ENCODE data around the gene UBA1. TPM values are rescaled to one million over a fixed set of nuclear protein-coding genes. Genes with fewer than 3 reads are reported as not detected.

UBA1 gene
- total RNA-seq, 2 donors from 2014 or later, result 185 to 286 TPM

DNA sequence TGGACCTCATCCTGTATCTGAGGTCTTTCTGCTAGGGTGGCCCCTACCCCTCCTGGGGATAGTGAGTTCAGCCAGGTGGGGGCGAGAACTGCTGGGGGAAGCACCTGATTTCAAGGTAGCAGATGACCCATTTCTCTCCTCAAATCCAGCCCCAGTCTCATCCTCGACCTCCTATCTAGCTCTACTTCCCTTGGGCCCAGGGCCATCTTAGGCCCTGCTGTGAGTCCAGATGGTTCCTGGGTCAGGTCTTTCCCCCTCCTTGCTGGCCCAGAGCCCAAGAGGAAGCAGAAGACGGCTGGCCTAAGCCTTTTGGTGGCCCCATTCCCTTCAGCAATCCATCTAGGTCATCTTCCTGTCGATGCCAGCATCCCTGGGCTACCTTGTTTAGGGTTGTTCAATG is 28.1 kb downstream of the UBA1 start:
- 83% methylated on average over 1 of the region's 4 CpGs for WGBS
- no peak for DNase-seq (ENCODE audit: low spot score)
- H3K27me3 ChIP-seq (replicated peaks; ENCODE audit: insufficient read depth), result no peaks in the 10 kb centered on the region
- TF ChIP-seq POLR2AphosphoS5 (IDR thresholded peaks at IDR 0.05), result no peak
- TF ChIP-seq, protein P1, sequence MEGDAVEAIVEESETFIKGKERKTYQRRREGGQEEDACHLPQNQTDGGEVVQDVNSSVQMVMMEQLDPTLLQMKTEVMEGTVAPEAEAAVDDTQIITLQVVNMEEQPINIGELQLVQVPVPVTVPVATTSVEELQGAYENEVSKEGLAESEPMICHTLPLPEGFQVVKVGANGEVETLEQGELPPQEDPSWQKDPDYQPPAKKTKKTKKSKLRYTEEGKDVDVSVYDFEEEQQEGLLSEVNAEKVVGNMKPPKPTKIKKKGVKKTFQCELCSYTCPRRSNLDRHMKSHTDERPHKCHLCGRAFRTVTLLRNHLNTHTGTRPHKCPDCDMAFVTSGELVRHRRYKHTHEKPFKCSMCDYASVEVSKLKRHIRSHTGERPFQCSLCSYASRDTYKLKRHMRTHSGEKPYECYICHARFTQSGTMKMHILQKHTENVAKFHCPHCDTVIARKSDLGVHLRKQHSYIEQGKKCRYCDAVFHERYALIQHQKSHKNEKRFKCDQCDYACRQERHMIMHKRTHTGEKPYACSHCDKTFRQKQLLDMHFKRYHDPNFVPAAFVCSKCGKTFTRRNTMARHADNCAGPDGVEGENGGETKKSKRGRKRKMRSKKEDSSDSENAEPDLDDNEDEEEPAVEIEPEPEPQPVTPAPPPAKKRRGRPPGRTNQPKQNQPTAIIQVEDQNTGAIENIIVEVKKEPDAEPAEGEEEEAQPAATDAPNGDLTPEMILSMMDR (IDR thresholded peaks at IDR 0.05), result no peak
- no peak for TF ChIP-seq POLR2A (IDR thresholded peaks at IDR 0.05)
- no peak overlapping the region for H3K4me3 ChIP-seq
- no peaks in the 10 kb centered on the region for H3K9me3 ChIP-seq
- intact Hi-C loops (cut with DNase I), result no loop called here
- no peaks in the 10 kb centered on the region for H3K4me1 ChIP-seq (replicated peaks)
- no peak overlapping the region for H3K27ac ChIP-seq
- H3K36me3 ChIP-seq, result no peaks in the 10 kb centered on the region

DNA sequence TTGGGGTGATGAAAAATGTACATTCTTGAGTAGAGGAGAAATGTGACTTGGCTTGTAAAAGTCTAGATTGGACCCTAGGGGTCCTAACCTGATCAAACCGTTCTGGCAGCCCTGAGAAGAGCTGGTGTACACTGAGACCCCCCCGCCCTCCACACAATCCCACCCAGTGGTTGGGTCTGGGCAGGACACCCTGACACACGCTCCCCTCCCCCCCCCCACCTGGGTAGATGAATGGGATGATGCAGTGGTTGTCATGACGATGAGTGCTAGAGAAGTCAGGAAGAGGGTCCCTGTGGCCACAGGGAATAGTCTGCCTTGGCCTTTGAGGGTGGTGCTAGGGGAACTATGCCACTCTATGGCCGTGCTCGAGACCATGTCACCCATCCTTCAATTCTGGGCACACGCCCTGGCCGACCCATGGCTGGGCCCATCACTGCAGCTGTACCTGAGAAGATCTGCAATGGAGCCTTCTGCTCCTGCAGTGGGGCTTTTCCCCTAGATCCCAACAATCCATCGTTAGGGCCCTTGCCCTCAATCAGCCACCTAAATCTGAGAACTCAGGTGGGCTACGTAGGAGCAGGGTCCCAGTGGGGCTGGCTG is 29.2 kb downstream of the UBA1 start:
- Histone ChIP-seq H3K27me3 (replicated peaks; ENCODE audit: insufficient read depth) (no peaks in the 10 kb centered on the region), H3K4me1 (replicated peaks) (no peaks in the 10 kb centered on the region), H3K27ac (no peak overlapping the region), H3K4me3 (no peak overlapping the region), H3K36me3 (no peaks in the 10 kb centered on the region), H3K9me3 (no peaks in the 10 kb centered on the region)
- no peak for DNase-seq (ENCODE audit: low spot score)
- WGBS, result 75% methylated on average over 6 of the region's 10 CpGs
- intact Hi-C loops (cut with DNase I), result no loop called here
- no peak for TF ChIP-seq POLR2A (IDR thresholded peaks at IDR 0.05)
- no peak for TF ChIP-seq POLR2AphosphoS5 (IDR thresholded peaks at IDR 0.05)
- TF ChIP-seq, protein P1 (IDR thresholded peaks at IDR 0.05), result no peak

DNA sequence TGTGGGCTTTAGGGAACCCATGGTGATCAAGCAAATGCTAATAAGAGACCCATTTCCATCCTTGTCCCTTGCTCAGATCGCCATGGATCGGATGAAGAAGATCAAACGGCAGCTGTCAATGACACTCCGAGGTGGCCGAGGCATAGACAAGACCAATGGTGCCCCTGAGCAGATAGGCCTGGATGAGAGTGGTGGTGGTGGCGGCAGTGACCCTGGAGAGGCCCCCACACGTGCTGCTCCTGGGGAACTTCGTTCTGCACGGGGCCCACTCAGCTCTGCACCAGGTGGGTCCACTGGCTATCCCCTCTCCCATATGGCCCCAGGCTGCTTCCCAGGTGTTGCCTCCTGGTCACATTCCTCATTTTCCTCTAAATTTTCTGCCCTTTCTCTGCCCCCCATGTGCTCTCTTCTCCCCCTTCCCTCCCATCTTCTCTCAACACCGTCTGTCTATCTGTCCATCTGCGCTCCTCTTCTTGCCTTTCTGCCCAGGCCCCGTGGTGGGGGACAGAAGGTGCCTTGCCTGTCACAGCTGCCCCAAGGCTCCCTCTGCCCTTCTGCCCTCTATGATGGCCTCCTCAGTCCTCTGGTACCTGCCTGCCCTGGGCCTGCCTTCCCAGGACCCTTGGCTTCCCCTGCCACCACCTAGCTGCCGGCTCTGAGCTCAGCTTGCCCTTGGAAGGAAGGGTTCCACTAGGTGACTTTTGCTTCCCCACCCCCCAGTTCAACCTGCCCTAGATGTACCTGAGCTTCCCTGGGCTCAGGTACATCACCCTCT is 30.0 kb downstream of the UBA1 start:
- TF ChIP-seq POLR2AphosphoS5 (IDR thresholded peaks at IDR 0.05), result no peak
- TF ChIP-seq POLR2A (IDR thresholded peaks at IDR 0.05), result no peak
- TF ChIP-seq, protein P1 (IDR thresholded peaks at IDR 0.05), result no peak
- Histone ChIP-seq H3K9me3 (no peaks in the 10 kb centered on the region), H3K27ac (no peak overlapping the region), H3K36me3 (no peaks in the 10 kb centered on the region), H3K27me3 (replicated peaks; ENCODE audit: insufficient read depth) (no peaks in the 10 kb centered on the region), H3K4me3 (no peak overlapping the region), H3K4me1 (replicated peaks) (no peaks in the 10 kb centered on the region)
- intact Hi-C loops (cut with DNase I), result no loop called here
- 96% methylated on average over 7 of the region's 13 CpGs for WGBS
- no peak for DNase-seq (ENCODE audit: low spot score)

DNA sequence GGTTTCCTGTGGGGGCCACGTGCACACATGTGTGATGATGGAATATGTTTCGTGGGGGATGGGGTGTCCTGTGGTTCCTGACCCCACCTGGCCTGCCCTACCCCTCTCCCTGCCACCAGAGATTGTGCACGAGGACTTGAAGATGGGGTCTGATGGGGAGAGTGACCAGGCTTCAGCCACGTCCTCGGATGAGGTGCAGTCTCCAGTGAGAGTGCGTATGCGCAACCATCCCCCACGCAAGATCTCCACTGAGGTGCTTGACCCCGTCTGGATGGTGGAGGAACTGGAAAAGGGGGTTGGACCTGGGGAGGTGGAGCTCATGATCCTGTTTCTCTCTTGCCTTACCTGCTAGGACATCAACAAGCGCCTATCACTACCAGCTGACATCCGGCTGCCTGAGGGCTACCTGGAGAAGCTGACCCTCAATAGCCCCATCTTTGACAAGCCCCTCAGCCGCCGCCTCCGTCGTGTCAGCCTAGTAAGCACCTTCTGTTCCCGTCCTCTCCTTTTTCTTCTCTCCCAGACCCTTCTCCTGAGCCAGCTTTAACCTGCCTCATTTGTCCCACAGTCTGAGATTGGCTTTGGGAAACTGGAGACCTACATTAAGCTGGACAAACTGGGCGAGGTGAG is 30.8 kb downstream of the UBA1 start:
- intact Hi-C loops (cut with DNase I), result no loop called here
- no peaks in the 10 kb centered on the region for H3K36me3 ChIP-seq
- H3K27ac ChIP-seq, result no peak overlapping the region
- no peaks in the 10 kb centered on the region for H3K9me3 ChIP-seq
- WGBS, result 92% methylated on average over 10 of the region's 17 CpGs
- TF ChIP-seq POLR2A (IDR thresholded peaks at IDR 0.05), result no peak
- no peak for DNase-seq (ENCODE audit: low spot score)
- H3K27me3 ChIP-seq (replicated peaks; ENCODE audit: insufficient read depth), result no peaks in the 10 kb centered on the region
- no peaks in the 10 kb centered on the region for H3K4me1 ChIP-seq (replicated peaks)
- H3K4me3 ChIP-seq, result no peak overlapping the region

DNA sequence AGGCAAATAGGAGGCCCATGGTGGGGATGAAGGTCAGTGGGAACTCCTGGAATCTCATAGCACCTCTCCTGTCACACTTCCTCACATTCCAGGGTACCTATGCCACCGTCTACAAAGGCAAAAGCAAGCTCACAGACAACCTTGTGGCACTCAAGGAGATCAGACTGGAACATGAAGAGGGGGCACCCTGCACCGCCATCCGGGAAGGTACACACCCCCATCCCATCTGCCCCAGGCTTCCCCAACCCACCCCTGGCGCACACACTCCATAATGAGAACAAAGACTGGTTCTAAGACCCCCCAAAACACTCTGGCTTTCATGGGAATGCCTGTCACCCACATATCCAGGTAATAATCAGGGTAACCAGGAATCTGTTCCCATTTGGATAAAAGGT is 31.3 kb downstream of the UBA1 start:
- H3K36me3 ChIP-seq, result no peaks in the 10 kb centered on the region
- WGBS, result 97% methylated on average over 4 of the region's 4 CpGs
- no peak for DNase-seq (ENCODE audit: low spot score)
- TF ChIP-seq, protein P1 (IDR thresholded peaks at IDR 0.05), result no peak
- TF ChIP-seq POLR2A (IDR thresholded peaks at IDR 0.05), result no peak
- no peak for TF ChIP-seq POLR2AphosphoS5 (IDR thresholded peaks at IDR 0.05)
- intact Hi-C loops (cut with DNase I), result no loop called here
- no peak overlapping the region for H3K27ac ChIP-seq
- no peaks in the 10 kb centered on the region for H3K9me3 ChIP-seq
- no peaks in the 10 kb centered on the region for H3K4me1 ChIP-seq (replicated peaks)
- no peaks in the 10 kb centered on the region for H3K27me3 ChIP-seq (replicated peaks; ENCODE audit: insufficient read depth)
- H3K4me3 ChIP-seq, result no peak overlapping the region

Data from prostate gland (tissue), 2 donors.